Thoracic aorta (tissue), 2 donors: Measurements from ENCODE around the gene ABCB11. TPM values are rescaled to one million over a fixed set of nuclear protein-coding genes. Genes with fewer than 3 reads are reported as not detected.
A peak's percentile ranks its signal among the peaks of the same experiment; 100 is the strongest.

Experiments
- ATAC-seq: fragments of 150-250 bp; one replicate; pipeline ENCODE4 v1.8.0; 2017; ENCODE audit warnings: low read depth; ENCODE audit not compliant: insufficient number of reproducible peaks, low FRiP score
- DNase-seq: peaks from one replicate; pipeline ENCODE4 v3.0.0-alpha.2; 2020; ENCODE audit warnings: low spot score
- H3K27ac ChIP-seq, 2 donors: fragments of 200-600 bp; sonication (generic); 1 replicate in 1 of 2; 2 replicates in 1 of 2; pipeline ENCODE4 v1.5.1; 2016; ENCODE audit warnings: mild to moderate bottlenecking in 2 of 2, moderate library complexity in 2 of 2
- H3K27me3 ChIP-seq: fragments of 200-600 bp; sonication (generic); replicated peaks from 2 replicates; pipeline ENCODE4 v1.6.0; 2016; ENCODE audit warnings: mild to moderate bottlenecking; ENCODE audit not compliant: insufficient read depth
- H3K36me3 ChIP-seq: fragments of 200-600 bp; sonication (generic); one replicate; pipeline ENCODE4 v1.5.1; 2016
- H3K4me1 ChIP-seq, 2 donors: fragments of 200-600 bp; sonication (generic); 1 replicate in 1 of 2; 2 replicates in 1 of 2; pipeline versions ENCODE4 v1.5.1 to v1.6.0; 2016; ENCODE audit warnings: low read depth in 2 of 2, mild to moderate bottlenecking in 1 of 2; ENCODE audit not compliant: control insufficient read depth in 1 of 2
- H3K4me3 ChIP-seq: fragments of 200-600 bp; sonication (generic); 2 replicates; pipeline ENCODE4 v1.5.1; 2016; ENCODE audit warnings: mild to moderate bottlenecking
- H3K9me3 ChIP-seq: fragments of 200-600 bp; sonication (generic); 2 replicates; pipeline ENCODE4 v1.5.1; 2016
- total RNA-seq, 2 donors: library from RNA; depleted of rRNA; stranded (reverse); fragments of >200 nt; gene quantifications; one replicate each; pipeline versions ENCODE4 v1.1.0 to v1.2.3, GENCODE V29; 2016
- TF ChIP-seq, protein P1 (sequence below): fragments of 200-600 bp; sonication (generic); IDR thresholded peaks from one replicate; pipeline ENCODE4 v1.5.1; 2019; ENCODE audit warnings: antibody characterized with exemption

The ABCB11 gene
- total RNA-seq, 2 donors from 2014 or later = not detected

DNA sequence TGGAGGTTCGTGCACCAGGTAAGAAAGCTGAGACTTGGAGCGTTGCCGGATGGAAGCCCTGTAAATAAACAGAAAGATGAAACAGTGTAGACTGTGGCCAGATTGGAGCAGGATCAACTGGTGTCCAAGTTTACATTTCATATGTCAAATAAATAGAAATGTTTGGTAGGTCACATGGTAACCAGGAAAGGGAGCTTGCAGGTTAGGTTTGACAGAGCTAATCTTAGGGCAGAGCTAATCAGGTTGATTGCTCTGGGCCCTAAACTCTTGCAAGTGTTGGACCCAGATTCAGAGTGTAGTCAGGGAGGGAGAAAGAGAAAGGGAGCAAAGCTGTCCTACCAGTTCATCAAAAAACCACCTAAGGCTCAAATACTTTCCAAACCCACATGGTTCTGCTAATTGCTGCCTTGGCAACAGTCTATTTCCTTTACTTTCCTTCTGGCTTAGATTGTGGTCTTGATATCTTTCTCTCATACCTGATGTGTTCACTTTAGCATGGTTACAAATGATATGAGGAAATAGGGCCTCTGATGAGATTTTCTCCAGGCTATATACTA lies 66.8 kb downstream of the ABCB11 start:
- Histone ChIP-seq H3K36me3 (no peaks in the 10 kb centered on the region), H3K4me1 (no peaks in the 10 kb centered on the region), H3K27me3 (no peaks in the 10 kb centered on the region), H3K27ac (no peak overlapping the region), H3K9me3 (no peaks in the 10 kb centered on the region), H3K4me3 (no peak overlapping the region)
- ATAC-seq = no peak
- TF ChIP-seq, protein P1, sequence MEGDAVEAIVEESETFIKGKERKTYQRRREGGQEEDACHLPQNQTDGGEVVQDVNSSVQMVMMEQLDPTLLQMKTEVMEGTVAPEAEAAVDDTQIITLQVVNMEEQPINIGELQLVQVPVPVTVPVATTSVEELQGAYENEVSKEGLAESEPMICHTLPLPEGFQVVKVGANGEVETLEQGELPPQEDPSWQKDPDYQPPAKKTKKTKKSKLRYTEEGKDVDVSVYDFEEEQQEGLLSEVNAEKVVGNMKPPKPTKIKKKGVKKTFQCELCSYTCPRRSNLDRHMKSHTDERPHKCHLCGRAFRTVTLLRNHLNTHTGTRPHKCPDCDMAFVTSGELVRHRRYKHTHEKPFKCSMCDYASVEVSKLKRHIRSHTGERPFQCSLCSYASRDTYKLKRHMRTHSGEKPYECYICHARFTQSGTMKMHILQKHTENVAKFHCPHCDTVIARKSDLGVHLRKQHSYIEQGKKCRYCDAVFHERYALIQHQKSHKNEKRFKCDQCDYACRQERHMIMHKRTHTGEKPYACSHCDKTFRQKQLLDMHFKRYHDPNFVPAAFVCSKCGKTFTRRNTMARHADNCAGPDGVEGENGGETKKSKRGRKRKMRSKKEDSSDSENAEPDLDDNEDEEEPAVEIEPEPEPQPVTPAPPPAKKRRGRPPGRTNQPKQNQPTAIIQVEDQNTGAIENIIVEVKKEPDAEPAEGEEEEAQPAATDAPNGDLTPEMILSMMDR = no peak
- no peak for DNase-seq

DNA sequence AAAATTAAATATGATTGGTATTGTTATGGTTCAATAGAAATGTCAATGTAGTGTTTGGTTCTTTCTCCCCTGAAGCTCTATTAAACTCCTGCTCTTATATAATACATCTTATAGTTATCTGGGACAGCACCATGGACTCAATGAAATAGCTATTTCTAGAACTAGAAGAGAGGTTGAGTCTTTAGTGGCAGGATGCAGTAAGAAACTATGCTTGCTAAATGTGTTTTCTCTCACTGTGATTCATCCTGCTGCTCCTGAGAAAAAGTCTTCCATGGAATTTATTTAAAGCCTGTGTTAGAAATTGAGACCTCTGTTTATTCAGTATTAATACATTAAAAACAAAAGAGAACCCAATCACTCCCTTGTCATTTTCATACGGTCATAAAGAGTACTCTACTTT lies 68.5 kb downstream of the ABCB11 start:
- H3K4me3 ChIP-seq = no peak overlapping the region
- H3K9me3 ChIP-seq = no peaks in the 10 kb centered on the region
- no peak for ATAC-seq
- H3K27ac ChIP-seq = no peak overlapping the region
- TF ChIP-seq, protein P1 = no peak
- H3K36me3 ChIP-seq = no peaks in the 10 kb centered on the region
- no peaks in the 10 kb centered on the region for H3K4me1 ChIP-seq
- DNase-seq = no peak
- no peaks in the 10 kb centered on the region for H3K27me3 ChIP-seq

DNA sequence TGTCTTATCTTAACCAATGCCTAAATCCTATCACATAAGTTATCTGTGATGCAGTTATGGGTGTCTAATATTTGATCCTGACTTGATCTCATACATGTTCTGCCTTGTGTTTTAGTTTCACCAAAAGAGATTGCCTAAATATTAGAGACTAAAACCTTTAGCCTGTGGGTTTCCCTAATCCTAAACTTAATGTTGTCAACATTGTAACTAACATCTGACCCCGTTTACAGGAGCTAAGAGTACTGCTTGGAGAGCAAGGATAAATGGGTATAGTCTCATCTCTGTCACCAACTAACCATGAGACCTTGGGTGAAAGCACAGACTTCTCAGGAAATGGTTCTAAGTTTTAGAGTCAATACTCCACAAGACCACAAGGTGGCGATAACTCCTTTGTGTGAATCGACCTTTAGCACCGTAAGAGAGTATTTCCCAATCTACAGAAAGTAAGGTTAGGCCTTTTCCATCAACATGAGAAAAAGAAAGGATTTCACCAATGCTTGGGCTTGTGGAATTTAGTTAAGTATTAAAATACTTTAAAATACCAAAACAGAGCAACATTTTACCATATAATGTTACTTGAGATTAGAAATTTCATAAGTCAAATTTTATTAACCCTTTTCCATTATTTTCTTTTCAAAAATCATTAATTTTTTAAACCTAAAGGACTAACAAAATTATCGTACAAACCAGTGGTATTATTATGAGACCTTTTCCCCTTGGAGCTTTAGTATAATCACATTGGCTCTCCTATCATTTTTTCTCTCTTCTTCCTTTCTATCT lies 69.5 kb downstream of the ABCB11 start:
- TF ChIP-seq, protein P1 = peak; percentile 62
- peak; percentile 49 for ATAC-seq
- no peak for DNase-seq

DNA sequence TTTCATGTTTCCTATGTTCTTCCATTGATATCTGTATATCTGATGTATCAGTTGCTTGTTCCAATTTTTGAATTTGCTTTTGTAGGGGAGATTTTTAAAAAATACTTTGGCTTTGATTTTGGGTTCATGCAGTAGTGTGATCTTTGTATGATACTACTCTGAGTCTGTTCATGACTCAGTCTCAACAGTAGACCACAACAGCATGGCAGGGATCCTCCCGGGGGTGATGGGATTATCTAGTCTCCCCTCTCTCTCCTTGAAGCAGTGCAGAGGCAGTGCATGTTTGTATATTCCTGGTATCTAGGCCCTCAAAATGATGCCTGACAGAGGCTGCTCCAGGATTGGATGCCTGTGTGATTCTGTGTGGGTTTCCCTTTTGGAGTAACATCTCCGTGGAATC lies 74.7 kb downstream of the ABCB11 start:
- Histone ChIP-seq H3K4me1 (no peaks in the 10 kb centered on the region), H3K4me3 (no peak overlapping the region), H3K27ac (no peak overlapping the region), H3K9me3 (no peaks in the 10 kb centered on the region), H3K27me3 (no peaks in the 10 kb centered on the region), H3K36me3 (no peaks in the 10 kb centered on the region)
- TF ChIP-seq, protein P1 = no peak
- DNase-seq (no peak), ATAC-seq (no peak)

More for the DNA sequence above, 69.5 kb downstream of the ABCB11 start:
- Histone ChIP-seq H3K9me3 (no peaks in the 10 kb centered on the region), H3K4me1 (no peaks in the 10 kb centered on the region), H3K4me3 (no peak overlapping the region), H3K36me3 (no peaks in the 10 kb centered on the region), H3K27ac (no peak overlapping the region), H3K27me3 (no peaks in the 10 kb centered on the region)

DNA sequence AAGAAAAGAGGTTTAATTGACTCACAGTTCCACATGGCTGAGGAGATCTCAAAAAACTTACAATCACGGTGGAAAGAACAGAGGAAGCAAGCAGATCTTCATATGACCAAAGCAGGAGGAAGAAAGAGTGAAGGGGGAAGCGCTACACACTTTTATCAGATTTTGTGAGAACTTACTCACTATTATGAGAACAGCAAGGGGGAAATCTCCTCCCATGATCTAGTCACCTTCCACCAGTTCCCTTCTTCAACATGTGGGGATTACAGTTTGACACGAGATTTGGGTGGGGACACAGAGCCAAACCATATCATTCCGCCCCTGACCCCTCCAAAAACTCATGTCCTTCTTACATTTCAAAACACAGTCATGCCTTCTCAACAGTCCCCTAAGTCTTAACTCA lies 75.8 kb downstream of the ABCB11 start:
- ATAC-seq (no peak), DNase-seq (no peak)
- TF ChIP-seq, protein P1 = no peak
- Histone ChIP-seq H3K27me3 (no peaks in the 10 kb centered on the region), H3K36me3 (no peaks in the 10 kb centered on the region), H3K27ac (no peak overlapping the region), H3K4me3 (no peak overlapping the region), H3K9me3 (no peaks in the 10 kb centered on the region), H3K4me1 (no peaks in the 10 kb centered on the region)
